ENCODE measurements around the gene ZXDC.

ZXDC gene

DNA sequence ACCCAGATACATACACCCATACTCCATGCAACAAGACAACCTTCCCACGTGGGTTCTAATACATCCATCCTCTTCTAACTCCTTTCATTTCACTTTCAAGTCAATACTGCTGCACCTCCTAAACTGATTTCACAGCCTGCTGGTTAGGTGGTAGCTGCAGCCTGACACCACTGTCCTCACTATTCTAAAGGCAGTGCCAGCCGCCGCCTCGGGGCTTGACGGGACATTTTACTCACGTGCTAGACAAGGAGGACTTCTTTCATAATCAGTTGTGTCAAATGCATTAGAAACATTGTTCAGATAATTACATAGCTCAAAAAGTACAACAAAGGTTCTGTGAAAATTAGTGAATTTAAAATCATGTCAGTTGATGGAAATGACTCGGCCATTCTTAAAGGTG is 35.6 kb upstream of the ZXDC start:
- no peak for DNase-seq

DNA sequence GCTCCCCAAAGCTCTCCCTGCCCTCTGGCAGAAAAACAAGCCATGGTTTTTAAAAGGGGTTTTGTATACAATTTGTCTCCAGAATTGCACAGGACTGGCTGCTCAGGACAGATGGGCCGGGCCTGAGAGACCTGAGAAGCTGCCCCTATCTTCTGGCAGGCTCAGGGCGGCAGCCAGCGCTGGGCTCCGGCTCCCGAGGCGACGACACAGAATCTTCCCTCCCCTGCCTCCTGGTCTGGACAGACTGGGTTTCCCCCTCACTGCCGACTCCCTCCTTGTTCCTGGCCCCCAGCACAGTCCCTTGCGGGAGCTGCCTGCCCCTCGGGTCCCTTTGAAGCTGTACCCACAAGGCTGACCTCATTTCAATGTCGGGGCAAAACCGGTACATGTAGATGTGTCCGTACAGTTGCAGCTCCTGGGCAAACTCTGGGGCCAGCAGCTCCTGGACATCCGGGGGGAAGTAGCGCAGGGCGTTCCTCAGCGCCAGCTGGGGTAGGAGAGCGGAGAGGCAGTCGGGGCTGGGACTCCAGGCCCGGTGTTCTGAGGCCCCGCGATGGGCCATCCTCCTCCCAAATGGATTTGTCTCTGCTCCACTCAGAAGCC is 34.7 kb upstream of the ZXDC start:
- no peak for DNase-seq

- no peak for DNase-seq
These were observed 34.1 kb upstream of the ZXDC start for GRCh38 chr3:126509597-126510307.

DNA sequence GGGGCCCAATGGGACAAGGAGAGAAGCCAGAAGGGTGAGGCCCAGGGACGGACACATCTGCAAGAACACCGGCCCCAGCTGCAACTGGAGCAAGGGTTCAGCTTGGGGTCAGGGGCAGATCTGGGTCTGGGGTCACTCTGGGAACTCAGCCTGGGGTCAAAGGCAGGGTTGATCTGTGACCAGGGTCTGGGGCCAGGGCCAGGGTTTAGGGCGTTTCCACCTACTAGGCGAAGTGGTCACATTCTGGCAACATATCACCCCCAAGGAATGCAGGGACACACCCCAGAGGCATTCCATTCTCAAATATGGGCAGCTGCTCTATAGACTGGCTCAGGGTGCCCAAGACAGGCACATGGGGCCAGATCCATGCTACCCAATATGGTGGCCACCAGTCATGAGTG is 32.9 kb upstream of the ZXDC start:
- DNase-seq = peak; percentile 75

- DNase-seq = no peak
These were observed 32.2 kb upstream of the ZXDC start for GRCh38 chr3:126507886-126508285.

DNA sequence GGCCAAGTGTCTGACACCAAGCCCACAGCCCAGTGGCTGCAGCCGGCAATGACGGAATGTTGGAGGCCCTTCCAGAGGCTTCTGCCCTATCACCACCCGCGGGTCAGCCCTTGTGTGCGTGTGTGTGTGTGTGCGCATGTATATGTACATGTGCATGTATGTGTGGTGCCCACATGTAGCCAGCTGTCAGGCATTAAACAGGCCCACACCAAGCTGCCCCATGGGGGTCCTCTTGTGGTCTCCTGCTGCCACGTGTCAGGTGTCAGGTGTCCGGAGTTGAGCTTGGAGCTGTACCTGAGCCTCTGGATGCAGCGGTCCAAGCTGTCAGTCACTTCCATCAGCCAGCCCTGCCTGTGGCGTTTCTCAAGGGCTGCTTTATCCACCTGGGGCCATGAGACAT is 28.0 kb upstream of the ZXDC start:
- no peak for DNase-seq

DNA sequence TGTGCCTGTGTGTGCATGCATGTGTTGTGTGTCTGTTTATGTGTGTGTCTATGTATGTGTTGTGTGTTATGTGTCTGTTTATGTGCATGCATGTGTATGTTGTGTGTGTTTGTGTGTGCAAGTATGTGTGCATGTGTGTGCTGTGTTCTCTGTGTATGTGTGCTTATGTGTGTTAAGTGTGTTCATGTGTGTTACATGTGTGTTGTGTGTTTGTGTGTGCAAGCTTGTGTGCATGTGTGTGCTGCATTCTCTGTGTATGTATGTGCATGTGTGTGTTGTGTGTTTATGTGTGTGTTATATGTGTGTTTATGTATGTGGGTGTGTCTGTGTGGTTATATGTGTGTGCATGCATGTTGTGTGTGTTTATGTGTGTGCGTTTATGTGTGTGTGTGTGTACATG is 27.0 kb upstream of the ZXDC start:
- DNase-seq = no peak

GRCh38 chr3:126501736-126502135 is 26.0 kb upstream of the ZXDC start:
- DNase-seq = no peak

DNA sequence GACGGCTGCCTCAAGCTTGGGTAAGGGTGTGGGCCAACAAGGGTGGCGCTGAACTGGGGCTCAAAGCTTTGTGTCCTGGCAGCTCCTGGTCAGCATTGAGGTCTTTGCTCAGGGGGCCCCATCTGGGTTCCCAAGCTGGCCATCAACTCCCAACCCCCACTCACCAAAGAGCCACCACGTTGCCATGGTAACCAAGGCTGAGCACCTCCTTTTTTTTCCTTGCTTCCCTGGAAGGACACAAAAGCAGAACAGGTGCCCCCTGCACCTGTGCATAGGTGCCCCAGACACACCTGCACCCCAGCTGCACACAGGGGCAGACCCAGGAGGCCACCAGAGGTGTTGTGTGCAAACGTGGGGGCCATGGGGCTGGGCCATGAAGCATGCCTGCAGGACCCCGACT is 25.4 kb upstream of the ZXDC start:
- no peak for DNase-seq

DNA sequence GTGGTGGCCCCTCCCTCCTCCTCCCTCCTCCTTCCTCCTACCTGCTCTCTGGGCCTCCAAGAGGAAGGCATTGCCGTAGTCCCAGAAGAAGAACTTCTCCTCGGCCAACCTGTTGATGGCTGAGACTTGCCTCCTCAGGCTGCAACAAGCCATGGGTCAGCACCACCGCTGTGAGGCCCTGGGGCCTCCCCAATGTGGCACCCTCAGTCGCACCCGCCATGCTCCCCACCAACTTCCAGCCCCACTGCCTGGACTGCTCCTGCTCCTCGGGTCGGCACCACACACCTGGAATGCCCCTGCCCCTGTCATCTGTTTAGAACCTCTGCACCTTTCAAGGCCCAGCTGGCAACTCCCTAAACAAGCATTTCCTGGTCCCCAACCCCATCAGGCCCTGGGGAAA is 24.3 kb upstream of the ZXDC start:
- no peak for DNase-seq

DNA sequence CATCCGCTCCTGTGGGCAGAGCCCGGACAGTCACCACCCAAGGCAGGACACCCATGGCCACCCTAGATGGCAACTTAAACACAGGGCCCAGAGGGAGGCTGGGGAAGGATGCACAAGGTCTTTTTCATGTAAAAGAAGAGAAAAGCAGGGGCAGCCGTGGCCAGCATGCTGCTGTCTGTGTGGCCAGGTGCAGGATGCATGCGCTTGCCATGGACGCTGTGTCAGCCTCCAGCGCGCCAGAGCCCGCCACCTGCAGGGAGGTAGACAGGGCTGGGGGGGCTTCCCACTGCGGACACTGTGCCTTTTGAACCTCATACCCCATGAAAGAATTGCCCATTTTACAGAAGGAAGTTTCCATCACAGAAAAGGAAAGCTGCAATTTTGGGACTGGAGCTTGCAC is 23.7 kb upstream of the ZXDC start:
- DNase-seq = no peak

GRCh38 chr3:126498929-126499328 is 23.2 kb upstream of the ZXDC start:
- DNase-seq = no peak

GRCh38 chr3:126498461-126498860 is 22.8 kb upstream of the ZXDC start:
- DNase-seq = no peak

- no peak for DNase-seq
These were observed 22.3 kb upstream of the ZXDC start for GRCh38 chr3:126497956-126498355.

GRCh38 chr3:126496894-126497850 is 21.5 kb upstream of the ZXDC start:
- no peak for DNase-seq

DNA sequence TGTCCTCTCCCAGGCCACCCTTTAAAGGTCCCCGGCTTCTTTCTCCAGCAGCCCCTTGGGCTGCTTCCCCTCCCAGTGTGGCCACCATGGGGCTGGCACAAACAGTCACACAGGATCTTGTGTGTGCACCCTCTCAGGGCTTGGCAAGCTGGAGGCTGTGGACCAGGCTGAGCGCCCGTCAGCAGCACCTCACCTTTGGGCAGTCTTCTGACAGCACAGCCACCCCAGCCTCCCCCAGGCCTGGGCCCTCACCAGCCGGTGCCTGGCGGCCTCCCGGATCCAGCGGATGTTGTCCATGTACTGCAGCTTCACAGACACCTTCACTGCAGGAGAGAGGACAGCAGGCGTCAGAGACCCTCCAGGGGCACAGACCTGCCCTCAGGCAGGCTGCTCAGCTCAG is 20.1 kb upstream of the ZXDC start:
- DNase-seq = no peak

GRCh38 chr3:126494970-126495230 is 19.2 kb upstream of the ZXDC start:
- no peak for DNase-seq

- DNase-seq = no peak
These were observed 18.7 kb upstream of the ZXDC start for GRCh38 chr3:126494204-126494969.

DNA sequence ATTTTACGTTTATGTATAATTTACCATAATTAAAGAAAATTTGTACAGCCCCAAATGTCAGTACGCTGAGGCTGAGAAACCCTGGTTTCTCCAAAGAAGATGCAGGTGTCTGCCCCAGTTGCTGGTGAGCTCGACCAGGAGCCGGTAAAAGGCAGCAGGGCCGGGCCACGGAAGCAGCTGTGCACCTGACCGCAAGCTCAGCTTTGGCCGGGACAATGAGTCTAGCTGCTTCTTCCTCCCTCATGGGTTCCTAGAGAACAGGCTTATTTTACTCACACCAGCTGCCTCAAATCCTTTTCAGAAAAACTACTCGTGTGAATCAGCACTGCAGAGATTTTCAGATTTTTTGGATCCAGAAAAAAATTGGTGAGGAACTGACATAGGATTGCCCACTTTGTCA is 18.0 kb upstream of the ZXDC start:
- no peak for DNase-seq

GRCh38 chr3:126493051-126493450 is 17.4 kb upstream of the ZXDC start:
- DNase-seq = no peak

GRCh38 chr3:126491221-126492013 is 15.7 kb upstream of the ZXDC start:
- DNase-seq = no peak

- no peak for DNase-seq
These were observed 14.9 kb upstream of the ZXDC start for GRCh38 chr3:126490619-126491018.

Measured in 8988T (cell line).